Right lobe of liver (tissue), 4 donors: ENCODE data around the gene CARS1.

Source experiments
- CTCF ChIP-seq, 4 donors: fragments of 200-600 bp in 3 of 4; fragments of 450-650 bp in 1 of 4; IDR thresholded peaks; one replicate each; pipeline versions ENCODE4 v1.5.1 to v1.8.0; 2016 to 2022; ENCODE audit warnings: antibody characterized with exemption in 4 of 4, mild to moderate bottlenecking in 2 of 4
- POLR2A ChIP-seq: fragments of 450-650 bp; IDR thresholded peaks from one replicate; pipeline ENCODE4 v1.6.1; 2017; ENCODE audit warnings: antibody characterized with exemption, mild to moderate bottlenecking
- donor health status: DM: no; HTN: no; CAD: no.
- donor health status: DM: no; HTN: no; CAD: no.
- donor health status: DM: no; HTN: yes; CAD: no.

GRCh38 chr11:2976294-2977063 is 80.7 kb downstream of the CARS1 start:
- TF ChIP-seq CTCF (IDR thresholded peaks at IDR 0.05) (no peak), POLR2A (no peak)
